Neutrophil (primary cell): ENCODE measurements around the gene MRFAP1L1.

Source experiments
- H3K27ac ChIP-seq: fragments of 200-600 bp; sonication (generic); 2 replicates; pipeline ENCODE4 v1.5.1; 2016; ENCODE audit warnings: mild to moderate bottlenecking, moderate library complexity
- H3K27me3 ChIP-seq: fragments of 200-600 bp; sonication (generic); 2 replicates; pipeline ENCODE4 v1.6.0; 2016; ENCODE audit warnings: mild to moderate bottlenecking
- H3K36me3 ChIP-seq: fragments of 200-600 bp; sonication (generic); 2 replicates; pipeline ENCODE4 v1.5.1; 2017
- H3K4me1 ChIP-seq, 2 experiments: fragments of 200-600 bp in 1 of 2; sonication (generic) in 1 of 2; 1 replicate in 1 of 2; 2 replicates in 1 of 2; pipeline versions ENCODE4 v1.5.1 to v1.6.1; 2013 to 2016; ENCODE audit warnings: low read depth in 1 of 2, low read length in 1 of 2, mild to moderate bottlenecking in 1 of 2, moderate library complexity in 1 of 2; ENCODE audit not compliant: control insufficient read depth in 1 of 2, insufficient read depth in 1 of 2
- H3K4me3 ChIP-seq, 2 experiments: fragments of 200-600 bp in 1 of 2; sonication (generic) in 1 of 2; 1 replicate in 1 of 2; 2 replicates in 1 of 2; pipeline ENCODE4 v1.5.1; 2013 to 2016; ENCODE audit warnings: low read depth in 1 of 2, low read length in 1 of 2, mild to moderate bottlenecking in 1 of 2, moderate library complexity in 1 of 2
- H3K9me3 ChIP-seq: fragments of 200-600 bp; sonication (generic); 2 replicates; pipeline ENCODE4 v1.5.1; 2016
- CTCF ChIP-seq: fragments of 200-600 bp; sonication (generic); IDR thresholded peaks from 2 replicates; pipeline ENCODE4 v1.5.1; 2016; ENCODE audit warnings: antibody characterized with exemption

The MRFAP1L1 gene

GRCh38 chr4:6748286-6748685, 38.6 kb upstream of the MRFAP1L1 start:
- Histone ChIP-seq H3K9me3 (no peaks in the 10 kb centered on the region), H3K4me1 (no peaks in the 10 kb centered on the region), H3K36me3 (no peaks in the 10 kb centered on the region), H3K27me3 (no peaks in the 10 kb centered on the region), H3K4me3 (no peak overlapping the region), H3K27ac (no peak overlapping the region)
- no peak for TF ChIP-seq CTCF

- no peaks in the 10 kb centered on the region for H3K4me1 ChIP-seq
- no peak overlapping the region for H3K4me3 ChIP-seq
- no peak overlapping the region for H3K27ac ChIP-seq
- no peaks in the 10 kb centered on the region for H3K9me3 ChIP-seq
- TF ChIP-seq CTCF: no peak
- H3K36me3 ChIP-seq: no peaks in the 10 kb centered on the region
- H3K27me3 ChIP-seq: no peaks in the 10 kb centered on the region
Observed at GRCh38 chr4:6747294-6748051, 37.8 kb upstream of the MRFAP1L1 start.

GRCh38 chr4:6746721-6747293, 37.1 kb upstream of the MRFAP1L1 start:
- no peaks in the 10 kb centered on the region for H3K27me3 ChIP-seq
- no peaks in the 10 kb centered on the region for H3K9me3 ChIP-seq
- no peak overlapping the region for H3K4me3 ChIP-seq
- no peaks in the 10 kb centered on the region for H3K36me3 ChIP-seq
- TF ChIP-seq CTCF: no peak
- no peaks in the 10 kb centered on the region for H3K4me1 ChIP-seq
- H3K27ac ChIP-seq: no peak overlapping the region

- no peak overlapping the region for H3K4me3 ChIP-seq
Observed at GRCh38 chr4:6742989-6743388, 33.3 kb upstream of the MRFAP1L1 start.

GRCh38 chr4:6742507-6742906, 32.8 kb upstream of the MRFAP1L1 start:
- Histone ChIP-seq H3K9me3 (no peaks in the 10 kb centered on the region), H3K27ac (no peak overlapping the region), H3K4me3 (no peak overlapping the region), H3K4me1 (no peaks in the 10 kb centered on the region), H3K27me3 (peaks cover 14% of the 10 kb centered on the region), H3K36me3 (no peaks in the 10 kb centered on the region)
- no peak for TF ChIP-seq CTCF

More at GRCh38 chr4:6742989-6743388, 33.3 kb upstream of the MRFAP1L1 start:
- no peaks in the 10 kb centered on the region for H3K4me1 ChIP-seq
- peaks cover 14% of the 10 kb centered on the region for H3K27me3 ChIP-seq
- no peak overlapping the region for H3K27ac ChIP-seq
- no peaks in the 10 kb centered on the region for H3K9me3 ChIP-seq
- TF ChIP-seq CTCF: no peak
- no peaks in the 10 kb centered on the region for H3K36me3 ChIP-seq
